IPS-18c (cell line): Measurements from ENCODE around the gene ERCC1.
A peak's percentile ranks its signal among the peaks of the same experiment; 100 is the strongest.
"Not testable (repeated sequence)": the region's sequence is repeated elsewhere in the genome, so short reads cannot be mapped to it uniquely, and the experiment has no call there.

Experiments
- H3K4me3 ChIP-seq: 2 replicates; pipeline ENCODE4 v1.7.0; 2013; ENCODE audit warnings: low read depth, mild to moderate bottlenecking, low read length, moderate library complexity; ENCODE audit not compliant: insufficient read depth
- H3K9me3 ChIP-seq: one replicate; pipeline ENCODE4 v1.6.1; 2013; ENCODE audit warnings: mild to moderate bottlenecking, low read length, moderate library complexity; ENCODE audit not compliant: control insufficient read depth, insufficient read depth

Gene ERCC1

GRCh38 chr19:45419396-45419795 lies 4.3 kb downstream of the ERCC1 start:
- Histone ChIP-seq H3K9me3 (no peaks in the 10 kb centered on the region), H3K4me3 (no peak overlapping the region)

GRCh38 chr19:45418802-45419201 lies 4.9 kb downstream of the ERCC1 start:
- Histone ChIP-seq H3K4me3 (no peak overlapping the region), H3K9me3 (no peaks in the 10 kb centered on the region)

- H3K4me3 ChIP-seq = no peak overlapping the region
- H3K9me3 ChIP-seq = no peaks in the 10 kb centered on the region
Observed at GRCh38 chr19:45417151-45417550, 6.6 kb downstream of the ERCC1 start.

- no peak overlapping the region for H3K4me3 ChIP-seq
Observed at GRCh38 chr19:45414468-45414867, 9.2 kb downstream of the ERCC1 start.

GRCh38 chr19:45413497-45413896 lies 10.2 kb downstream of the ERCC1 start:
- no peaks in the 10 kb centered on the region for H3K9me3 ChIP-seq
- H3K4me3 ChIP-seq = no peak overlapping the region

More at GRCh38 chr19:45414468-45414867, 9.2 kb downstream of the ERCC1 start:
- H3K9me3 ChIP-seq = no peaks in the 10 kb centered on the region

GRCh38 chr19:45410330-45410729 lies 13.4 kb downstream of the ERCC1 start:
- H3K4me3 ChIP-seq, H3K9me3 ChIP-seq: not testable (repeated sequence)

GRCh38 chr19:45409557-45409920 lies 14.2 kb downstream of the ERCC1 start:
- H3K9me3 ChIP-seq = no peaks in the 10 kb centered on the region
- no peak overlapping the region for H3K4me3 ChIP-seq

GRCh38 chr19:45408830-45409556 lies 14.7 kb downstream of the ERCC1 start:
- no peaks in the 10 kb centered on the region for H3K9me3 ChIP-seq
- H3K4me3 ChIP-seq = no peak overlapping the region

- H3K4me3 ChIP-seq = no peak overlapping the region
Observed at GRCh38 chr19:45408121-45408520, 15.6 kb downstream of the ERCC1 start.

GRCh38 chr19:45407585-45407984 lies 16.1 kb downstream of the ERCC1 start:
- not testable (repeated sequence) for H3K9me3 ChIP-seq, H3K4me3 ChIP-seq

More at GRCh38 chr19:45408121-45408520, 15.6 kb downstream of the ERCC1 start:
- H3K9me3 ChIP-seq = no peaks in the 10 kb centered on the region

GRCh38 chr19:45407091-45407375 lies 16.7 kb downstream of the ERCC1 start:
- Histone ChIP-seq H3K4me3 (peak overlapping the region; percentile 94), H3K9me3 (no peaks in the 10 kb centered on the region)

GRCh38 chr19:45406226-45407090 lies 17.3 kb downstream of the ERCC1 start, which contains the start of gene POLR1G:
TSS of gene POLR1G (plus strand) at chr19:45406644. CDS start at chr19:45406697, 53 bp downstream.
- Histone ChIP-seq H3K9me3 (no peaks in the 10 kb centered on the region), H3K4me3 (peak within 1 kb of the TSS; percentile 94)

- Histone ChIP-seq H3K9me3 (no peaks in the 10 kb centered on the region), H3K4me3 (peak overlapping the region; percentile 94)
Observed at GRCh38 chr19:45405435-45406225, 18.1 kb downstream of the ERCC1 start.

- Histone ChIP-seq H3K9me3 (no peaks in the 10 kb centered on the region), H3K4me3 (peak within 1 kb of the TSS; percentile 94)
Observed at GRCh38 chr19:45404557-45405434, 18.9 kb downstream of the ERCC1 start, which contains the start of gene PPP1R13L. TSS of gene PPP1R13L (minus strand) at chr19:45405069. CDS start at chr19:45398318, 6,751 bp downstream.

GRCh38 chr19:45403781-45404556 lies 19.7 kb downstream of the ERCC1 start:
- peak overlapping the region; percentile 94 for H3K4me3 ChIP-seq
- H3K9me3 ChIP-seq = no peaks in the 10 kb centered on the region

GRCh38 chr19:45403272-45403671 lies 20.4 kb downstream of the ERCC1 start:
- H3K9me3 ChIP-seq = no peaks in the 10 kb centered on the region
- H3K4me3 ChIP-seq = peak overlapping the region; percentile 94; the same call in 1 of the 2 replicates
